ENCODE data around the gene ZNF367. TPM values are rescaled to one million over a fixed set of nuclear protein-coding genes. Genes with fewer than 3 reads are reported as not detected.

ZNF367 gene
- total and polyA plus RNA-seq, 4 donors = 1.0 to 3.3 (median 2.1) TPM

- 75 to 92% methylated on average over 3 of the region's 3 CpGs for WGBS, 2 donors
- Histone ChIP-seq H3K27ac (ENCODE audit: low read depth in 1 of 2, low read length in 1 of 2) (no peak overlapping the region), H3K27me3 (ENCODE audit: control insufficient read depth in 3 of 3, insufficient read depth in 3 of 3, low read length in 2 of 3) (no peaks in the 10 kb centered on the region)
Observed at GRCh38 chr9:96340707-96341106, 77.5 kb downstream of the ZNF367 start.

GRCh38 chr9:96338299-96338698, 79.9 kb downstream of the ZNF367 start:
- WGBS, 2 donors = 93 to 97% methylated on average over 3 of the region's 3 CpGs
- Histone ChIP-seq H3K9ac (ENCODE audit: insufficient read depth in 1 of 2, low read length in 2 of 2) (no peak overlapping the region), H3K4me1 (ENCODE audit: control insufficient read depth in 5 of 5, insufficient read depth in 5 of 5, low read length in 5 of 5) (peaks cover 0 to 14% (median 0%) of the 10 kb centered on the region in 5 donors), H3K4me3 (no peak overlapping the region), H3K9me3 (ENCODE audit: control insufficient read depth in 4 of 4, insufficient read depth in 3 of 4, low read length in 3 of 4) (no peaks in the 10 kb centered on the region), H3K27me3 (ENCODE audit: control insufficient read depth in 3 of 3, insufficient read depth in 3 of 3, low read length in 2 of 3) (no peaks in the 10 kb centered on the region), H3K36me3 (ENCODE audit: control insufficient read depth in 4 of 4, insufficient read depth in 4 of 4, low read length in 4 of 4) (peaks cover 0 to 7% (median 1%) of the 10 kb centered on the region in 4 donors), H3K27ac (ENCODE audit: low read depth in 1 of 2, low read length in 1 of 2) (no peak overlapping the region)
- no peak for TF ChIP-seq CTCF (IDR thresholded peaks at IDR 0.05; ENCODE audit: control extremely low read depth, extremely low read depth)
- ATAC-seq (ENCODE audit: insufficient read depth, low FRiP score) (no peak), DNase-seq (no peak)

More at GRCh38 chr9:96340707-96341106, 77.5 kb downstream of the ZNF367 start:
- DNase-seq (no peak), ATAC-seq (ENCODE audit: insufficient read depth, low FRiP score) (no peak)
- Histone ChIP-seq H3K4me3 (no peak overlapping the region), H3K9ac (ENCODE audit: insufficient read depth in 1 of 2, low read length in 2 of 2) (no peak overlapping the region), H3K4me1 (ENCODE audit: control insufficient read depth in 5 of 5, insufficient read depth in 5 of 5, low read length in 5 of 5) (peaks cover 0 to 22% (median 5%) of the 10 kb centered on the region in 5 donors), H3K36me3 (ENCODE audit: control insufficient read depth in 4 of 4, insufficient read depth in 4 of 4, low read length in 4 of 4) (peaks cover 0 to 6% (median 2%) of the 10 kb centered on the region in 4 donors), H3K9me3 (ENCODE audit: control insufficient read depth in 4 of 4, insufficient read depth in 3 of 4, low read length in 3 of 4) (no peaks in the 10 kb centered on the region)
- TF ChIP-seq CTCF (IDR thresholded peaks at IDR 0.05; ENCODE audit: control extremely low read depth, extremely low read depth) = no peak

Other genes starting within 250 kb of the ZNF367 start
- under 1 TPM in 1 of 2 donors, not detected in 1; 0.37 TPM for gene HSD17B3, start 116.2 kb downstream of the ZNF367 start, total RNA-seq
- gene HSD17B3, start 116.2 kb downstream of the ZNF367 start, polyA plus RNA-seq = 1 to 10 TPM in 1 of 2 donors, under 1 TPM in 1; 0.41 to 4.4 TPM
- 10 to 100 TPM; 22.7 to 27.2 TPM for gene SLC35D2, start 34.7 kb downstream of the ZNF367 start, total RNA-seq
- 10 to 100 TPM; 14.9 to 20.2 TPM for gene SLC35D2, start 34.7 kb downstream of the ZNF367 start, polyA plus RNA-seq
- gene HABP4, start 31.8 kb upstream of the ZNF367 start, total RNA-seq = 10 to 100 TPM in 1 of 2 donors, 1 to 10 TPM in 1; 6.5 to 10.2 TPM
- 1 to 10 TPM; 4.7 to 9.8 TPM for gene HABP4, start 31.8 kb upstream of the ZNF367 start, polyA plus RNA-seq
- gene CDC14B, start 201.5 kb upstream of the ZNF367 start, total RNA-seq = 10 to 100 TPM; 11.5 to 29.8 TPM
- 1 to 10 TPM; 2.9 to 4.5 TPM for gene CDC14B, start 201.5 kb upstream of the ZNF367 start, polyA plus RNA-seq
- gene PRXL2C, start 236.9 kb upstream of the ZNF367 start, total RNA-seq = 10 to 100 TPM; 12.8 to 25.3 TPM
- gene PRXL2C, start 236.9 kb upstream of the ZNF367 start, polyA plus RNA-seq = 10 to 100 TPM; 10.2 to 13.6 TPM

Measured in lung (tissue), 12 donors.